NCI-H146 (cell line): ENCODE results near the gene ASPM.
"Not testable (repeated sequence)": the region's sequence is repeated elsewhere in the genome, so short reads cannot be mapped to it uniquely, and the experiment has no call there.

Experiments used
- DNase-seq: peaks from one replicate; lab custom pipeline; 2025; lab: John Stamatoyannopoulos, UW

ASPM gene

GRCh38 chr1:197076585-197076984, 69.9 kb downstream of the ASPM start:
- DNase-seq: no peak

GRCh38 chr1:197073978-197074377, 72.5 kb downstream of the ASPM start:
- no peak for DNase-seq

- no peak for DNase-seq
These were observed 79.0 kb downstream of the ASPM start for GRCh38 chr1:197067457-197067818.

- no peak for DNase-seq
These were observed 79.6 kb downstream of the ASPM start, which contains the start of gene F13B for GRCh38 chr1:197066719-197067456. Gene F13B, minus strand, starts transcription at chr1:197067260. Its CDS starts 37 bp downstream, at chr1:197067223.

GRCh38 chr1:197066277-197066676, 80.2 kb downstream of the ASPM start:
- no peak for DNase-seq

- no peak for DNase-seq
These were observed 80.9 kb downstream of the ASPM start for GRCh38 chr1:197065559-197065958.

DNA sequence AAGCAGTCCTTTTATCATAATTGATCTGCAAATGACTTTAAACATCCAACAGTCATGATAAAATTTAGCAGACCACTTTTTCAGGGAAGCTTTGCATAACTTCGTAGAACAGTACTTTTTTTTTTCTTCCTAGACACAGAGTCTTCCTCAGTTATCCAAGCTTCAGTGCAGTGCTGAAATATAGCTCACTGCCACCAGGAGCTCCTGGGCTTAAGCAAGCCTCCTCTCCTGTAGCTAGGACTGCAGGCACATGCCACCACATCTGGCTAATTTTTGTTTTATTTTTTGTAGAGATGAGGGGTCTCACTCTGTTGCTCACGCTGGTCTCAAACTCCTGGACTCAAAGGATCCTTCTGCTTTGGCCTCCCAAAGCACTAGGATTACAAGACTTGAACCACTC, 83.3 kb downstream of the ASPM start:
- no peak for DNase-seq

DNA sequence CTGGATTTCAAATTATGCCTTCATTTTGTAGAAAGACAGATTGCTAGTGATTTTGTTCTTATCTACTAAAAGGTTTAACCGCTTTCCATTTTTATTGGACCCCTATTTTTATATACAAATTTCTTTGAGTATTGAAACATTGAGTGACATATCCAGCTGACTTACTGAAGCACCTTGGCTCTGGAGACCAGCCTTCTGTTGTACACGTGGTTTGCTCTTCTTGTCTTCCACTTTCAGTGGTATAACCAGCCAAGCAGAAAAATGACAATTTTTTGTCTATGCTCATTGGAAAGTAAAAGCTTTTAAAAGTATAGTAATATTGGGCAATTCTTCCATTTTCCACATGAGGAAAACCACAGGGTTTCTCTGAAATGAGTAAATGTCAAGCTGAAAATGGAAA, 83.8 kb downstream of the ASPM start:
- DNase-seq: no peak

GRCh38 chr1:197049100-197049499, 97.4 kb downstream of the ASPM start:
- DNase-seq: no peak

- DNase-seq: no peak
These were observed 103.7 kb downstream of the ASPM start for GRCh38 chr1:197042676-197043341.

GRCh38 chr1:197041486-197042353, 104.7 kb downstream of the ASPM start:
- DNase-seq: no peak

DNA sequence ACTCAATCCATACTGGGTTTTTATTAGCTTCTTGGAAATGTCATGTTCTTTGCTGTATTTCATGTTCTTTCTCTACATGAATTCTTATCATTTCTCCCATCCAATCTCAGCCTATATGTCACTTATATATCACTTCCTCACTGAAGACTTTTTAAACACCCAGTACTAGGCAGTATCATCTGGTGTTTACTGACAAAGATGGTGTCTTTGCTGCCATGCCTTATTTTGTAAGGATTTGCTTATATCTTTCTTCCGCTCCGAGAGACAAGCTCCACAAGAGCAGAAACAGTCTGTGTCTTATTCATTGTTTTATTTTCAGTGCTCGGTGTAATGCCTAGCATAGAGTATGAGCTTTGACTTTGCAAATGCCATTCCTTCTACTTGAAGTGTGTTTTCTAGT, 109.6 kb downstream of the ASPM start:
- DNase-seq: no peak

DNA sequence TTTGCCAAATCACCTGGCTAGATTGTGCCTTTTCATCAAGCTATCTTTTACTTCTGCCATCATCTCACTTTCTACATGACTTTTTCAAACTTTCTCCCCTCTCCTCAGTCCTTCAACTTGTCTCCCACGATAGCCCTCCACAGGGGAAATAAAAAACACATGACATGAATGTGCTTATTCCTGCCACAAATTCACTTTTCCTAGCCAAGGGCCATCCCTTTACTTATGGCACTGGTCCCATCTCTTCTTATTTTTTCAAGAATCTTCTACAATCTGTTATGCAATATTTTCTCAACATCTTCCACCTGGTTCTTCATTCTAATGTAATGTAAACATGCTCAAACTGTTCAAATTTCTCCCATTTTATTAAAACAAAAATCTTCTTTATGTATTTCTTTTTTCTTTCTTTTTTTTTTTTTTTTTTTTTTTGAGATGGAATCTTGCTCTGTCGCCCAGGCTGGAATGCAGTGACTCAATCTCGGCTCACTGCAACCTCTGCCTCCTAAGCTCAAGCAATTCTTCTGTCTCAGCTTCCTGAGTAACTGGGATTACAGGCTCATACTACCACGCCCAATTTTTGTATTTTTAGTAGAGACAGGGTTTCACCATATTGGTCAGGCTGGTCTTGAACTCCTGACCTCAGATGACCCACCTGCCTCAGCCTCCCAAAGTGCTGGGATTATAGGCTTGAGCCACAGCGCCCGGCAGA, 111.7 kb downstream of the ASPM start:
- DNase-seq: not testable (repeated sequence)
